Immature natural killer cell (primary cell): ENCODE results near the gene NCKAP5. TPM values are rescaled to one million over a fixed set of nuclear protein-coding genes. Genes with fewer than 3 reads are reported as not detected.

Source experiments
- DNase-seq, 3 donors: peaks; one replicate each; pipeline ENCODE4 v3.0.0; 2022; ENCODE audit warnings: mixed read lengths in 1 of 3
- H3K27ac Mint-ChIP-seq, 6 donors: one replicate each; pipeline ENCODE4 v1.8.0; 2020; ENCODE audit warnings: mixed read lengths in 6 of 6, mild to moderate bottlenecking in 5 of 6, inconsistent platforms in 4 of 6, moderate library complexity in 3 of 6
- H3K27me3 Mint-ChIP-seq, 3 donors: one replicate each; pipeline ENCODE4 v1.8.0; 2020 to 2021; ENCODE audit warnings: low read depth in 3 of 3, mild to moderate bottlenecking in 3 of 3, mixed read lengths in 3 of 3, moderate library complexity in 3 of 3, inconsistent platforms in 1 of 3
- H3K36me3 Mint-ChIP-seq, 3 donors: one replicate each; pipeline ENCODE4 v1.8.0; 2020; ENCODE audit warnings: mixed read lengths in 3 of 3, inconsistent platforms in 2 of 3, mild to moderate bottlenecking in 2 of 3
- H3K4me1 Mint-ChIP-seq, 2 donors: one replicate each; pipeline ENCODE4 v1.8.0; 2020; ENCODE audit warnings: inconsistent platforms in 2 of 2, mild to moderate bottlenecking in 2 of 2, mixed read lengths in 2 of 2, moderate library complexity in 1 of 2
- H3K4me3 Mint-ChIP-seq, 5 donors: one replicate each; pipeline ENCODE4 v1.8.0; 2020; ENCODE audit warnings: mild to moderate bottlenecking in 5 of 5, mixed read lengths in 5 of 5, inconsistent platforms in 3 of 5, moderate library complexity in 3 of 5
- H3K9me3 Mint-ChIP-seq, 6 donors: one replicate each; pipeline ENCODE4 v1.8.0; 2020; ENCODE audit warnings: mild to moderate bottlenecking in 6 of 6, mixed read lengths in 6 of 6, inconsistent platforms in 4 of 6, moderate library complexity in 3 of 6
- polyA plus RNA-seq, 3 donors: library from polyadenylated mRNA; unstranded; fragments of 300-500 nt; fragmentation: Illumina TruSeq; gene quantifications; one replicate each; pipeline ENCODE4 v1.2.3, GENCODE V29; 2021

The NCKAP5 gene
- polyA plus RNA-seq, 3 donors from 2014 or later: not detected

- Mint-ChIP-seq H3K27ac (no peak overlapping the region), H3K9me3 (peaks cover 3 to 11% (median 7%) of the 10 kb centered on the region in 6 donors), H3K36me3 (no peaks in the 10 kb centered on the region), H3K4me1 (no peaks in the 10 kb centered on the region), H3K27me3 (no peaks in the 10 kb centered on the region), H3K4me3 (no peak overlapping the region)
- no peak for DNase-seq
Measured at GRCh38 chr2:133158024-133158423, 410.2 kb downstream of the NCKAP5 start.

GRCh38 chr2:133157141-133157540 is 411.1 kb downstream of the NCKAP5 start:
- Mint-ChIP-seq H3K9me3 (peaks cover 3 to 10% (median 6%) of the 10 kb centered on the region in 6 donors), H3K27me3 (no peaks in the 10 kb centered on the region), H3K4me1 (no peaks in the 10 kb centered on the region), H3K36me3 (no peaks in the 10 kb centered on the region), H3K4me3 (no peak overlapping the region), H3K27ac (no peak overlapping the region)
- no peak for DNase-seq

GRCh38 chr2:133152801-133153200 is 415.5 kb downstream of the NCKAP5 start:
- peaks cover 3 to 22% (median 8%) of the 10 kb centered on the region in 6 donors for H3K9me3 Mint-ChIP-seq
- no peak overlapping the region for H3K27ac Mint-ChIP-seq
- H3K4me1 Mint-ChIP-seq: no peaks in the 10 kb centered on the region
- H3K4me3 Mint-ChIP-seq: no peak overlapping the region
- DNase-seq: no peak
- H3K27me3 Mint-ChIP-seq: peaks cover 0 to 2% (median 0%) of the 10 kb centered on the region in 3 donors
- no peaks in the 10 kb centered on the region for H3K36me3 Mint-ChIP-seq

GRCh38 chr2:133148187-133148586 is 420.1 kb downstream of the NCKAP5 start:
- Mint-ChIP-seq H3K27me3 (peaks cover 0 to 2% (median 0%) of the 10 kb centered on the region in 3 donors), H3K36me3 (no peaks in the 10 kb centered on the region), H3K4me3 (no peak overlapping the region), H3K4me1 (no peaks in the 10 kb centered on the region), H3K9me3 (peaks cover 0 to 22% (median 6%) of the 10 kb centered on the region in 6 donors), H3K27ac (no peak overlapping the region)
- DNase-seq: no peak

GRCh38 chr2:133146893-133147292 is 421.4 kb downstream of the NCKAP5 start:
- no peak for DNase-seq
- Mint-ChIP-seq H3K4me1 (no peaks in the 10 kb centered on the region), H3K27me3 (peaks cover 0 to 2% (median 0%) of the 10 kb centered on the region in 3 donors), H3K36me3 (no peaks in the 10 kb centered on the region), H3K4me3 (no peak overlapping the region), H3K27ac (no peak overlapping the region), H3K9me3 (peaks cover 0 to 22% (median 4%) of the 10 kb centered on the region in 6 donors)

GRCh38 chr2:133143645-133144044 is 424.6 kb downstream of the NCKAP5 start:
- no peaks in the 10 kb centered on the region for H3K27me3 Mint-ChIP-seq
- H3K27ac Mint-ChIP-seq: no peak overlapping the region
- no peak for DNase-seq
- no peak overlapping the region for H3K4me3 Mint-ChIP-seq
- H3K9me3 Mint-ChIP-seq: peaks cover 0 to 21% (median 2%) of the 10 kb centered on the region in 6 donors
- H3K4me1 Mint-ChIP-seq: no peaks in the 10 kb centered on the region
- H3K36me3 Mint-ChIP-seq: no peaks in the 10 kb centered on the region

GRCh38 chr2:133142087-133142486 is 426.2 kb downstream of the NCKAP5 start:
- DNase-seq: no peak
- H3K27me3 Mint-ChIP-seq: no peaks in the 10 kb centered on the region
- H3K4me1 Mint-ChIP-seq: no peaks in the 10 kb centered on the region
- H3K9me3 Mint-ChIP-seq: peaks cover 0 to 32% (median 3%) of the 10 kb centered on the region in 6 donors
- H3K36me3 Mint-ChIP-seq: no peaks in the 10 kb centered on the region
- no peak overlapping the region for H3K4me3 Mint-ChIP-seq
- no peak overlapping the region for H3K27ac Mint-ChIP-seq

- no peaks in the 10 kb centered on the region for H3K27me3 Mint-ChIP-seq
- H3K9me3 Mint-ChIP-seq: peaks cover 2 to 41% (median 7%) of the 10 kb centered on the region in 6 donors
- no peaks in the 10 kb centered on the region for H3K4me1 Mint-ChIP-seq
- H3K4me3 Mint-ChIP-seq: no peak overlapping the region
- no peak overlapping the region for H3K27ac Mint-ChIP-seq
- no peak for DNase-seq
- no peaks in the 10 kb centered on the region for H3K36me3 Mint-ChIP-seq
Measured at GRCh38 chr2:133140620-133141019, 427.6 kb downstream of the NCKAP5 start.

GRCh38 chr2:133139847-133140533 is 428.3 kb downstream of the NCKAP5 start:
- Mint-ChIP-seq H3K36me3 (no peaks in the 10 kb centered on the region), H3K9me3 (peaks cover 2 to 41% (median 7%) of the 10 kb centered on the region in 6 donors), H3K27ac (no peak overlapping the region), H3K4me1 (no peaks in the 10 kb centered on the region), H3K27me3 (no peaks in the 10 kb centered on the region), H3K4me3 (no peak overlapping the region)
- DNase-seq: no peak

- Mint-ChIP-seq H3K4me1 (no peaks in the 10 kb centered on the region), H3K36me3 (no peaks in the 10 kb centered on the region), H3K27ac (no peak overlapping the region), H3K27me3 (no peaks in the 10 kb centered on the region), H3K4me3 (no peak overlapping the region), H3K9me3 (peaks cover 2 to 33% (median 8%) of the 10 kb centered on the region in 6 donors)
- no peak for DNase-seq
Measured at GRCh38 chr2:133138693-133139092, 429.6 kb downstream of the NCKAP5 start.

- no peak for DNase-seq
- H3K4me1 Mint-ChIP-seq: no peaks in the 10 kb centered on the region
- H3K36me3 Mint-ChIP-seq: no peaks in the 10 kb centered on the region
- H3K9me3 Mint-ChIP-seq: peaks cover 2 to 45% (median 8%) of the 10 kb centered on the region in 6 donors
- no peaks in the 10 kb centered on the region for H3K27me3 Mint-ChIP-seq
- H3K4me3 Mint-ChIP-seq: no peak overlapping the region
- H3K27ac Mint-ChIP-seq: no peak overlapping the region
Measured at GRCh38 chr2:133135035-133135654, 433.1 kb downstream of the NCKAP5 start.

- no peak for DNase-seq
- peaks cover 2 to 23% (median 6%) of the 10 kb centered on the region in 6 donors for H3K9me3 Mint-ChIP-seq
- H3K4me1 Mint-ChIP-seq: no peaks in the 10 kb centered on the region
- no peak overlapping the region for H3K4me3 Mint-ChIP-seq
- no peaks in the 10 kb centered on the region for H3K27me3 Mint-ChIP-seq
- no peak overlapping the region for H3K27ac Mint-ChIP-seq
- H3K36me3 Mint-ChIP-seq: no peaks in the 10 kb centered on the region
Measured at GRCh38 chr2:133130548-133131246, 437.6 kb downstream of the NCKAP5 start.

GRCh38 chr2:133124446-133124845 is 443.8 kb downstream of the NCKAP5 start:
- DNase-seq: no peak
- no peak overlapping the region for H3K27ac Mint-ChIP-seq

GRCh38 chr2:133123904-133124303 is 444.4 kb downstream of the NCKAP5 start:
- DNase-seq: no peak
- no peaks in the 10 kb centered on the region for H3K27me3 Mint-ChIP-seq
- H3K9me3 Mint-ChIP-seq: peaks cover 0 to 8% (median 5%) of the 10 kb centered on the region in 6 donors
- H3K27ac Mint-ChIP-seq: no peak overlapping the region
- H3K4me3 Mint-ChIP-seq: no peak overlapping the region
- H3K36me3 Mint-ChIP-seq: no peaks in the 10 kb centered on the region
- no peaks in the 10 kb centered on the region for H3K4me1 Mint-ChIP-seq

More at GRCh38 chr2:133124446-133124845, 443.8 kb downstream of the NCKAP5 start:
- Mint-ChIP-seq H3K9me3 (peaks cover 0 to 8% (median 5%) of the 10 kb centered on the region in 6 donors), H3K4me1 (no peaks in the 10 kb centered on the region), H3K4me3 (no peak overlapping the region), H3K36me3 (no peaks in the 10 kb centered on the region), H3K27me3 (no peaks in the 10 kb centered on the region)
